DOHH2 (cell line): Measurements from ENCODE around the gene CHTF8.

Experiments
- H3F3A ChIP-seq: fragments of 200-600 bp; sonication (generic), shearing (Covaris generic); 2 replicates; pipeline ENCODE4 v1.6.0; 2016; ENCODE audit warnings: antibody characterized with exemption, mild to moderate bottlenecking; ENCODE audit not compliant: control insufficient read depth, insufficient read depth
- H3K27ac ChIP-seq: fragments of 200-600 bp; sonication (generic); 2 replicates; pipeline ENCODE4 v1.5.1; 2014; ENCODE audit warnings: low read depth, mild to moderate bottlenecking, low read length, moderate library complexity
- H3K27me3 ChIP-seq: fragments of 200-600 bp; sonication (generic); 2 replicates; pipeline ENCODE4 v1.6.1; 2014; ENCODE audit warnings: mild to moderate bottlenecking, low read length, mixed read lengths; ENCODE audit not compliant: control insufficient read depth
- H3K36me3 ChIP-seq: fragments of 200-600 bp; sonication (generic); 2 replicates; pipeline ENCODE4 v1.6.1; 2014; ENCODE audit warnings: mild to moderate bottlenecking, low read length, moderate library complexity, mixed read lengths; ENCODE audit not compliant: control insufficient read depth
- H3K4me1 ChIP-seq: fragments of 200-600 bp; sonication (generic); 2 replicates; pipeline ENCODE4 v1.6.1; 2014; ENCODE audit warnings: mild to moderate bottlenecking, low read length, mixed read lengths; ENCODE audit not compliant: control insufficient read depth
- H3K4me2 ChIP-seq: fragments of 200-600 bp; sonication (generic); 2 replicates; pipeline ENCODE4 v1.6.0; 2014; ENCODE audit warnings: mild to moderate bottlenecking, low read length, moderate library complexity
- H3K4me3 ChIP-seq: fragments of 200-600 bp; sonication (generic); 2 replicates; pipeline ENCODE4 v1.5.1; 2014; ENCODE audit warnings: mild to moderate bottlenecking, low read length, mixed read lengths
- H3K79me2 ChIP-seq: fragments of 200-600 bp; sonication (generic); 2 replicates; pipeline ENCODE4 v1.6.1; 2014; ENCODE audit warnings: mild to moderate bottlenecking, low read length, mixed read lengths; ENCODE audit not compliant: control insufficient read depth
- H3K9me2 ChIP-seq: fragments of 200-600 bp; sonication (generic); replicated peaks from 2 replicates; pipeline ENCODE4 v1.6.1; 2014; ENCODE audit warnings: mild to moderate bottlenecking, low read length, mixed read lengths; ENCODE audit not compliant: control insufficient read depth
- H3K9me3 ChIP-seq: fragments of 200-600 bp; sonication (generic); 2 replicates; pipeline ENCODE4 v1.6.1; 2014; ENCODE audit warnings: antibody characterized with exemption, low read length, mixed read lengths; ENCODE audit not compliant: control insufficient read depth, insufficient read depth
- H4K20me1 ChIP-seq: fragments of 200-600 bp; sonication (generic); 2 replicates; pipeline ENCODE4 v1.6.0; 2014; ENCODE audit warnings: low read depth, mild to moderate bottlenecking, antibody characterized with exemption, low read length, moderate library complexity; ENCODE audit not compliant: control insufficient read depth, insufficient read depth
- CTCF ChIP-seq: fragments of 200-600 bp; sonication (generic); IDR thresholded peaks from one replicate; pipeline ENCODE4 v1.5.1; 2014; ENCODE audit warnings: antibody characterized with exemption, mild to moderate bottlenecking, low read depth, low read length; ENCODE audit not compliant: poor library complexity, severe bottlenecking
- EZH2phosphoT487 ChIP-seq: fragments of 200-600 bp; sonication (generic); IDR thresholded peaks from 2 replicates; pipeline ENCODE4 v1.6.1; 2017; ENCODE audit warnings: borderline replicate concordance, mild to moderate bottlenecking, antibody characterized with exemption, low read length, moderate library complexity, mixed read lengths

Gene CHTF8

GRCh38 chr16:69077251-69077650 is 55.1 kb downstream of the CHTF8 start:
- Histone ChIP-seq H3K79me2 (no peaks in the 10 kb centered on the region), H3K27me3 (no peaks in the 10 kb centered on the region), H3K36me3 (no peaks in the 10 kb centered on the region), H3K4me3 (no peak overlapping the region), H4K20me1 (no peaks in the 10 kb centered on the region), H3K9me3 (no peaks in the 10 kb centered on the region), H3K4me1 (no peaks in the 10 kb centered on the region), H3K4me2 (no peak overlapping the region), H3F3A (no peaks in the 10 kb centered on the region), H3K27ac (no peak overlapping the region), H3K9me2 (no peaks in the 10 kb centered on the region)
- TF ChIP-seq CTCF (no peak), EZH2phosphoT487 (no peak)

- Histone ChIP-seq H3K4me1 (peaks cover 6% of the 10 kb centered on the region), H3K9me2 (no peaks in the 10 kb centered on the region), H3K4me2 (no peak overlapping the region), H3K27ac (no peak overlapping the region), H3F3A (no peaks in the 10 kb centered on the region), H3K79me2 (no peaks in the 10 kb centered on the region), H4K20me1 (no peaks in the 10 kb centered on the region), H3K27me3 (no peaks in the 10 kb centered on the region), H3K9me3 (no peaks in the 10 kb centered on the region), H3K36me3 (no peaks in the 10 kb centered on the region), H3K4me3 (no peak overlapping the region)
- no peak for TF ChIP-seq CTCF
- TF ChIP-seq EZH2phosphoT487 = no peak
These were observed 59.1 kb downstream of the CHTF8 start for GRCh38 chr16:69073181-69073702.

- Histone ChIP-seq H3K27ac (no peak overlapping the region), H3K4me2 (no peak overlapping the region), H3K27me3 (no peaks in the 10 kb centered on the region), H4K20me1 (no peaks in the 10 kb centered on the region), H3K4me3 (no peak overlapping the region), H3K9me3 (no peaks in the 10 kb centered on the region), H3K36me3 (no peaks in the 10 kb centered on the region), H3K79me2 (no peaks in the 10 kb centered on the region), H3K4me1 (peaks cover 6% of the 10 kb centered on the region), H3K9me2 (no peaks in the 10 kb centered on the region), H3F3A (no peaks in the 10 kb centered on the region)
- TF ChIP-seq CTCF = no peak
- no peak for TF ChIP-seq EZH2phosphoT487
These were observed 59.8 kb downstream of the CHTF8 start for GRCh38 chr16:69072640-69072974.

GRCh38 chr16:69071036-69071435 is 61.4 kb downstream of the CHTF8 start:
- Histone ChIP-seq H4K20me1 (no peaks in the 10 kb centered on the region), H3K4me1 (peaks cover 6% of the 10 kb centered on the region), H3K27ac (no peak overlapping the region), H3K79me2 (no peaks in the 10 kb centered on the region), H3K9me3 (no peaks in the 10 kb centered on the region), H3K4me2 (no peak overlapping the region), H3K27me3 (no peaks in the 10 kb centered on the region), H3F3A (no peaks in the 10 kb centered on the region), H3K9me2 (no peaks in the 10 kb centered on the region), H3K36me3 (no peaks in the 10 kb centered on the region), H3K4me3 (no peak overlapping the region)
- TF ChIP-seq EZH2phosphoT487 (no peak), CTCF (no peak)
